Tibial artery (tissue), 4 donors: ENCODE data around the gene TRMT44.

Experiments used
- DNase-seq, 2 donors: peaks; one replicate each; pipeline ENCODE4 v3.0.0-alpha.2; 2019
- H3K27ac ChIP-seq, 2 donors: fragments of 200-600 bp; sonication (generic) in 1 of 2; 1 replicate in 1 of 2; 2 replicates in 1 of 2; pipeline ENCODE4 v1.5.1; 2018 to 2019; ENCODE audit warnings: mild to moderate bottlenecking in 1 of 2
- H3K27me3 ChIP-seq, 2 donors: fragments of 200-600 bp; sonication (generic) in 1 of 2; one replicate each; pipeline versions ENCODE4 v1.5.1 to v1.6.0; 2016 to 2019
- H3K36me3 ChIP-seq, 3 donors: fragments of 200-600 bp; sonication (generic) in 2 of 3; one replicate each; pipeline ENCODE4 v1.5.1; 2016 to 2019; ENCODE audit warnings: mild to moderate bottlenecking in 2 of 3
- H3K4me1 ChIP-seq, 4 donors: fragments of 200-600 bp; sonication (generic) in 2 of 4; 1 replicate in 3 of 4; 2 replicates in 1 of 4; pipeline ENCODE4 v1.5.1; 2016 to 2019
- H3K4me3 ChIP-seq, 2 donors: fragments of 200-600 bp; sonication (generic) in 1 of 2; 1 replicate in 1 of 2; 2 replicates in 1 of 2; pipeline ENCODE4 v1.5.1; 2018 to 2019; ENCODE audit warnings: mild to moderate bottlenecking in 2 of 2
- H3K9me3 ChIP-seq, 3 donors: fragments of 200-600 bp; sonication (generic) in 1 of 3; one replicate each; pipeline ENCODE4 v1.5.1; 2016 to 2019
- CTCF ChIP-seq, 2 experiments: fragments of 200-600 bp in 1 of 2; fragments of 450-650 bp in 1 of 2; IDR thresholded peaks; one replicate each; pipeline ENCODE4 v1.5.1; 2017 to 2019; ENCODE audit warnings: antibody characterized with exemption in 2 of 2, mild to moderate bottlenecking in 1 of 2, moderate library complexity in 1 of 2
- intact Hi-C: fragments of 100-400 bp; cut with DNase I; formaldehyde crosslinking; loops from one replicate; pipeline ENCODE4 v1.15.0; 2023; ENCODE audit warnings: low total_unique reads

Gene TRMT44

GRCh38 chr4:8469550-8469949 lies 29.0 kb downstream of the TRMT44 start:
- Histone ChIP-seq H3K9me3 (no peaks in the 10 kb centered on the region), H3K27me3 (no peaks in the 10 kb centered on the region), H3K36me3 (peaks cover 22 to 69% (median 56%) of the 10 kb centered on the region in 3 donors), H3K4me1 (peaks cover 0 to 27% (median 22%) of the 10 kb centered on the region in 4 donors), H3K27ac (no peak overlapping the region), H3K4me3 (no peak overlapping the region)
- TF ChIP-seq CTCF (IDR thresholded peaks at IDR 0.05) = no peak
- no peak for DNase-seq
- intact Hi-C loops = loop anchor here (2.0 kb wide), 1 partner anchor 125 kb away; no protein-coding TSS in a partner anchor

GRCh38 chr4:8470451-8471024 lies 30.0 kb downstream of the TRMT44 start:
- H3K27ac ChIP-seq = no peak overlapping the region
- intact Hi-C loops = no loop called here
- no peak for TF ChIP-seq CTCF (IDR thresholded peaks at IDR 0.05)

GRCh38 chr4:8471211-8471875 lies 30.8 kb downstream of the TRMT44 start:
- peak overlapping the region; percentile 60 to 79 for H3K27ac ChIP-seq
- H3K4me3 ChIP-seq = no peak overlapping the region
- peaks cover 0 to 27% (median 22%) of the 10 kb centered on the region in 4 donors for H3K4me1 ChIP-seq
- intact Hi-C loops = no loop called here
- H3K27me3 ChIP-seq = no peaks in the 10 kb centered on the region
- DNase-seq = no peak
- TF ChIP-seq CTCF (IDR thresholded peaks at IDR 0.05) = no peak
- H3K9me3 ChIP-seq = no peaks in the 10 kb centered on the region
- H3K36me3 ChIP-seq = peaks cover 16 to 70% (median 45%) of the 10 kb centered on the region in 3 donors

More at GRCh38 chr4:8470451-8471024, 30.0 kb downstream of the TRMT44 start:
- Histone ChIP-seq H3K27me3 (no peaks in the 10 kb centered on the region), H3K9me3 (no peaks in the 10 kb centered on the region), H3K36me3 (peaks cover 14 to 70% (median 46%) of the 10 kb centered on the region in 3 donors), H3K4me1 (peaks cover 0 to 27% (median 22%) of the 10 kb centered on the region in 4 donors), H3K4me3 (no peak overlapping the region)
- no peak for DNase-seq

- Histone ChIP-seq H3K36me3 (peaks cover 25 to 71% (median 45%) of the 10 kb centered on the region in 3 donors), H3K27ac (peak overlapping the region; percentile 60 to 79), H3K4me3 (no peak overlapping the region), H3K4me1 (peaks cover 0 to 27% (median 22%) of the 10 kb centered on the region in 4 donors), H3K27me3 (no peaks in the 10 kb centered on the region), H3K9me3 (no peaks in the 10 kb centered on the region)
- intact Hi-C loops = no loop called here
- no peak for TF ChIP-seq CTCF (IDR thresholded peaks at IDR 0.05)
- DNase-seq = no peak
Observed at GRCh38 chr4:8472158-8472688, 31.6 kb downstream of the TRMT44 start.

- H3K4me1 ChIP-seq = peaks cover 0 to 27% (median 22%) of the 10 kb centered on the region in 4 donors
- H3K4me3 ChIP-seq = no peak overlapping the region
- DNase-seq = peak; percentile 51 to 74
- intact Hi-C loops = no loop called here
- H3K36me3 ChIP-seq = peaks cover 24 to 72% (median 46%) of the 10 kb centered on the region in 3 donors
- TF ChIP-seq CTCF (IDR thresholded peaks at IDR 0.05) = no peak
- H3K27me3 ChIP-seq = no peaks in the 10 kb centered on the region
- peak overlapping the region; percentile 60 to 79 for H3K27ac ChIP-seq
- H3K9me3 ChIP-seq = no peaks in the 10 kb centered on the region
Observed at GRCh38 chr4:8472689-8473197, 32.2 kb downstream of the TRMT44 start.
